Frontal cortex (tissue), 4 donors: Measurements from ENCODE around the gene TMPRSS7. TPM values are rescaled to one million over a fixed set of nuclear protein-coding genes. Genes with fewer than 3 reads are reported as not detected.

ENCODE experiments used
- DNase-seq, 2 donors: peaks; one replicate each; pipeline ENCODE4 v3.0.0; 2012; ENCODE audit warnings: low spot score in 2 of 2
- FAIRE-seq: peaks from 2 replicates; lab custom pipeline; 2012; peaks lifted over from hg19 to GRCh38; lab: Jason Lieb, UNC
- total RNA-seq: library from RNA; depleted of rRNA; stranded (reverse); fragments of >200 nt; gene quantifications from one replicate; pipeline ENCODE4 v1.2.3, GENCODE V29; 2014
- donor health status: control.
- donor health status: control.
- donor health status: control.

The TMPRSS7 gene
- total RNA-seq, 1 donor from 2014 or later, result 0.41 TPM

- FAIRE-seq, result no peak
- DNase-seq, result no peak
Observed at GRCh38 chr3:112090887-112091586, 56.5 kb downstream of the TMPRSS7 start.

GRCh38 chr3:112092496-112093179 lies 58.1 kb downstream of the TMPRSS7 start:
- FAIRE-seq (no peak), DNase-seq (no peak)

GRCh38 chr3:112093180-112093522 lies 58.6 kb downstream of the TMPRSS7 start:
- FAIRE-seq (no peak), DNase-seq (no peak)

GRCh38 chr3:112095731-112096130 lies 61.2 kb downstream of the TMPRSS7 start:
- no peak for FAIRE-seq

GRCh38 chr3:112096176-112096575 lies 61.6 kb downstream of the TMPRSS7 start:
- FAIRE-seq, result no peak

More at GRCh38 chr3:112095731-112096130, 61.2 kb downstream of the TMPRSS7 start:
- no peak for DNase-seq

GRCh38 chr3:112097378-112097777 lies 62.8 kb downstream of the TMPRSS7 start:
- FAIRE-seq (no peak), DNase-seq (no peak)

More at GRCh38 chr3:112096176-112096575, 61.6 kb downstream of the TMPRSS7 start:
- DNase-seq, result no peak

GRCh38 chr3:112101916-112102315 lies 67.4 kb downstream of the TMPRSS7 start:
- no peak for FAIRE-seq
- no peak for DNase-seq

GRCh38 chr3:112104774-112105173 lies 70.2 kb downstream of the TMPRSS7 start:
- DNase-seq (no peak), FAIRE-seq (no peak)

- no peak for DNase-seq
- FAIRE-seq, result no peak
Observed at GRCh38 chr3:112109322-112109721, 74.8 kb downstream of the TMPRSS7 start.

GRCh38 chr3:112111785-112112402 lies 77.4 kb downstream of the TMPRSS7 start:
- FAIRE-seq (no peak), DNase-seq (peak in 1 of 2 donors; percentile 43)

- FAIRE-seq (no peak), DNase-seq (no peak)
Observed at GRCh38 chr3:112114576-112115160, 80.1 kb downstream of the TMPRSS7 start.

- DNase-seq (no peak), FAIRE-seq (no peak)
Observed at GRCh38 chr3:112115161-112115739, 80.7 kb downstream of the TMPRSS7 start.

- no peak for FAIRE-seq
- DNase-seq, result no peak
Observed at GRCh38 chr3:112115806-112116383, 81.4 kb downstream of the TMPRSS7 start.

- DNase-seq (no peak), FAIRE-seq (no peak)
Observed at GRCh38 chr3:112116748-112117186, 82.2 kb downstream of the TMPRSS7 start.

- FAIRE-seq (no peak), DNase-seq (no peak)
Observed at GRCh38 chr3:112117415-112117814, 82.9 kb downstream of the TMPRSS7 start.

- FAIRE-seq, result no peak
- no peak for DNase-seq
Observed at GRCh38 chr3:112117841-112118571, 83.5 kb downstream of the TMPRSS7 start.

- no peak for FAIRE-seq
Observed at GRCh38 chr3:112119962-112120836, 85.7 kb downstream of the TMPRSS7 start.

More at GRCh38 chr3:112119962-112120836, 85.7 kb downstream of the TMPRSS7 start:
- DNase-seq, result no peak
